OCI-LY1 (cell line): ENCODE measurements around the gene EIF4ENIF1.

Experiments
- H2AFZ ChIP-seq: fragments of 200-600 bp; sonication (generic), shearing (Covaris generic); 2 replicates; pipeline ENCODE4 v1.6.0; 2014; ENCODE audit warnings: antibody characterized with exemption, mild to moderate bottlenecking, low read length
- H3F3A ChIP-seq: fragments of 200-600 bp; sonication (generic), shearing (Covaris generic); 2 replicates; pipeline ENCODE4 v1.6.0; 2014; ENCODE audit warnings: mild to moderate bottlenecking, antibody characterized with exemption, low read length, moderate library complexity; ENCODE audit not compliant: insufficient read depth
- H3K27ac ChIP-seq: fragments of 200-600 bp; sonication (generic); 2 replicates; pipeline ENCODE4 v1.5.1; 2014; ENCODE audit warnings: low read length, mixed run types, mild to moderate bottlenecking, low read depth; ENCODE audit not compliant: poor library complexity, severe bottlenecking
- H3K27me3 ChIP-seq: fragments of 200-600 bp; sonication (generic); 2 replicates; pipeline ENCODE4 v1.6.0; 2014; ENCODE audit warnings: antibody characterized with exemption, mild to moderate bottlenecking, low read length, moderate library complexity; ENCODE audit not compliant: insufficient read depth
- H3K36me3 ChIP-seq: fragments of 200-600 bp; sonication (generic); 2 replicates; pipeline ENCODE4 v1.6.1; 2014; ENCODE audit warnings: mild to moderate bottlenecking, antibody characterized with exemption, low read length, moderate library complexity, mixed read lengths; ENCODE audit not compliant: insufficient read depth
- H3K4me1 ChIP-seq: fragments of 200-600 bp; sonication (generic); 2 replicates; pipeline ENCODE4 v1.5.1; 2014; ENCODE audit warnings: mild to moderate bottlenecking, low read length, moderate library complexity; ENCODE audit not compliant: insufficient read depth, severe bottlenecking
- H3K4me2 ChIP-seq: fragments of 200-600 bp; sonication (generic), shearing (Covaris generic); 2 replicates; pipeline ENCODE4 v1.6.1; 2014; ENCODE audit warnings: low read length
- H3K4me3 ChIP-seq: fragments of 200-600 bp; sonication (generic); 2 replicates; pipeline ENCODE4 v1.5.1; 2014; ENCODE audit warnings: low read length, low read depth, mild to moderate bottlenecking, mixed read lengths; ENCODE audit not compliant: poor library complexity, severe bottlenecking
- H3K79me2 ChIP-seq: fragments of 200-600 bp; shearing (Covaris generic); 2 replicates; pipeline ENCODE4 v1.6.1; 2016; ENCODE audit warnings: mixed run types, low read length, mixed read lengths; ENCODE audit not compliant: insufficient read depth
- H3K9ac ChIP-seq: fragments of 200-600 bp; sonication (generic), shearing (Covaris generic); 2 replicates; pipeline ENCODE4 v1.6.1; 2014; ENCODE audit warnings: mild to moderate bottlenecking, low read length, mixed read lengths
- H3K9me2 ChIP-seq: fragments of 200-600 bp; sonication (generic), shearing (Covaris generic); 2 replicates; pipeline ENCODE4 v1.6.1; 2014; ENCODE audit warnings: low read depth, mild to moderate bottlenecking, low read length, mixed read lengths
- H3K9me3 ChIP-seq: fragments of 200-600 bp; shearing (Covaris generic); 2 replicates; pipeline ENCODE4 v1.6.1; 2014; ENCODE audit warnings: low read length, mixed read lengths
- H4K20me1 ChIP-seq: fragments of 200-600 bp; sonication (generic), shearing (Covaris generic); 2 replicates; pipeline ENCODE4 v1.6.0; 2016; ENCODE audit warnings: mild to moderate bottlenecking, low read length; ENCODE audit not compliant: insufficient read depth
- CTCF ChIP-seq: fragments of 200-600 bp; sonication (generic), shearing (Covaris generic); IDR thresholded peaks from 2 replicates; pipeline ENCODE4 v1.5.1; 2017; ENCODE audit warnings: mild to moderate bottlenecking, antibody characterized with exemption, low read length, moderate library complexity, mixed read lengths
- EZH2 ChIP-seq: fragments of 200-600 bp; sonication (generic), shearing (Covaris generic); IDR thresholded peaks from 2 replicates; pipeline ENCODE4 v1.8.0; 2017; ENCODE audit warnings: borderline replicate concordance, mixed run types, mild to moderate bottlenecking, antibody characterized with exemption, low read length, moderate library complexity, mixed read lengths

The EIF4ENIF1 gene

GRCh38 chr22:31504282-31504681, 14.6 kb upstream of the EIF4ENIF1 start:
- Histone ChIP-seq H3K9me3 (peaks cover 2% of the 10 kb centered on the region; the same call in 1 of the 2 replicates), H3K36me3 (peaks cover 87% of the 10 kb centered on the region), H3K27ac (no peak overlapping the region), H3K9ac (no peak overlapping the region), H3F3A (no peaks in the 10 kb centered on the region), H3K4me2 (no peak overlapping the region), H2AFZ (no peak overlapping the region), H3K27me3 (no peaks in the 10 kb centered on the region), H3K4me1 (no peaks in the 10 kb centered on the region), H4K20me1 (no peaks in the 10 kb centered on the region), H3K79me2 (peaks cover 66% of the 10 kb centered on the region), H3K4me3 (no peak overlapping the region), H3K9me2 (no peaks in the 10 kb centered on the region)
- TF ChIP-seq CTCF (no peak), EZH2 (no peak)

- peaks cover 78% of the 10 kb centered on the region for H3K36me3 ChIP-seq
- H3K27ac ChIP-seq, result no peak overlapping the region
Observed at GRCh38 chr22:31503211-31503964, 13.7 kb upstream of the EIF4ENIF1 start.

GRCh38 chr22:31501738-31502137, 12.1 kb upstream of the EIF4ENIF1 start:
- Histone ChIP-seq H3K4me1 (peaks cover 14% of the 10 kb centered on the region), H2AFZ (no peak overlapping the region), H3K27me3 (no peaks in the 10 kb centered on the region), H3F3A (no peaks in the 10 kb centered on the region), H3K4me2 (no peak overlapping the region), H3K9me3 (no peaks in the 10 kb centered on the region; the same call in 1 of the 2 replicates), H3K9ac (no peak overlapping the region), H3K79me2 (peaks cover 78% of the 10 kb centered on the region), H3K27ac (no peak overlapping the region), H3K9me2 (no peaks in the 10 kb centered on the region), H3K4me3 (no peak overlapping the region), H3K36me3 (peaks cover 64% of the 10 kb centered on the region), H4K20me1 (no peaks in the 10 kb centered on the region)
- no peak for TF ChIP-seq EZH2
- TF ChIP-seq CTCF, result no peak

More at GRCh38 chr22:31503211-31503964, 13.7 kb upstream of the EIF4ENIF1 start:
- Histone ChIP-seq H3K4me3 (no peak overlapping the region), H3K27me3 (no peaks in the 10 kb centered on the region), H3K4me1 (peaks cover under 1% of the 10 kb centered on the region), H2AFZ (no peak overlapping the region), H3K9ac (no peak overlapping the region), H3K9me2 (no peaks in the 10 kb centered on the region), H4K20me1 (no peaks in the 10 kb centered on the region), H3K9me3 (peaks cover 2% of the 10 kb centered on the region; the same call in 1 of the 2 replicates), H3K4me2 (no peak overlapping the region), H3F3A (no peaks in the 10 kb centered on the region), H3K79me2 (peaks cover 65% of the 10 kb centered on the region)
- no peak for TF ChIP-seq CTCF
- no peak for TF ChIP-seq EZH2
